Neural cell (in vitro differentiated cells): ENCODE data around the gene ZRANB1.

Experiments used
- CTCF ChIP-seq: fragments of 450-650 bp; IDR thresholded peaks from 2 replicates; pipeline ENCODE4 v1.5.1; 2014; ENCODE audit warnings: antibody characterized with exemption, mild to moderate bottlenecking, moderate library complexity; ENCODE audit not compliant: poor library complexity, severe bottlenecking
- EP300 ChIP-seq: fragments of 450-650 bp; conservative IDR thresholded peaks from 2 replicates; pipeline ENCODE4 v1.6.1; 2014; ENCODE audit warnings: antibody characterized with exemption, mild to moderate bottlenecking, moderate library complexity; ENCODE audit not compliant: poor library complexity, severe bottlenecking
- EZH2 ChIP-seq: fragments of 200-600, 300-800 bp; shearing (Covaris generic), sonication (generic); IDR thresholded peaks from 2 replicates; pipeline ENCODE4 v1.6.1; 2014; ENCODE audit warnings: antibody characterized with exemption, low read length, borderline replicate concordance, mild to moderate bottlenecking; ENCODE audit not compliant: insufficient read depth, poor library complexity, severe bottlenecking
- RAD21 ChIP-seq: fragments of 450-650 bp; conservative IDR thresholded peaks from 2 replicates; pipeline ENCODE4 v1.6.1; 2014; ENCODE audit warnings: antibody characterized with exemption, mild to moderate bottlenecking, moderate library complexity

DNA sequence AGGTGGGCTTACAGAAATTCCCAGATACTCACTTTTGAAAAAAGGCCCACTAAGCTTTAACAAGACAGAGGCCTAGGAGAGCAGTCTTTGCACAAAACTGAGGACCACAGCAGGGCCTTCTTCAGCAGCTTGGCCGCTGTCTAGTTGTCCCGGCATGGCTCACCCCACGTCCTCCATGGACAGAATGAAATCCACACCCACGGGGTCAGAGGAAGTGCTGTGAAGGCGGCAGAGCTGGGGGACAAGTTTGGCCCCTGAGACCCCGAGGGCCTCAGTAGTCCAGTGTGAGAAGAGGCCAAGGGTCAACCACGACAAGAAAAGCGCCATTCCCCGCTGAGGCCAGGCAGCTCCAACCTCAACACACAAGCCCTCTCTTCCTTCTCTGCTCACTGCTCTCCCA lies 78.9 kb downstream of the ZRANB1 start:
- no peak for TF ChIP-seq EP300
- no peak for TF ChIP-seq EZH2
- no peak for TF ChIP-seq CTCF
- no peak for TF ChIP-seq RAD21
